GM23338 (cell line): ENCODE measurements around the gene UBASH3A. TPM values are rescaled to one million over a fixed set of nuclear protein-coding genes. Genes with fewer than 3 reads are reported as not detected.

Source experiments
- ATAC-seq: fragments of 200-7000 bp; cut with Tn5 transposase; 3 replicates; pipeline ENCODE4 v1.9.1; 2020
- DNase-seq: peaks from one replicate; pipeline ENCODE4 v3.0.0-alpha.2; 2015; ENCODE audit warnings: low spot score
- H2AFZ ChIP-seq: fragments of 200-600 bp; sonication (generic); 2 replicates; pipeline ENCODE4 v1.8.0; 2016; ENCODE audit warnings: antibody characterized with exemption, mild to moderate bottlenecking, moderate library complexity
- H3F3A ChIP-seq: fragments of 200-600 bp; sonication (generic); replicated peaks from 2 replicates; pipeline ENCODE4 v1.8.0; 2017; ENCODE audit warnings: antibody characterized with exemption, mixed run types, low read depth
- H3K27ac ChIP-seq: fragments of 200-600 bp; sonication (generic); 2 replicates; pipeline ENCODE4 v1.6.1; 2016; ENCODE audit warnings: low read depth
- H3K27me3 ChIP-seq: fragments of 200-600 bp; sonication (generic); 2 replicates; pipeline ENCODE4 v1.8.0; 2016; ENCODE audit warnings: mild to moderate bottlenecking, mixed run types, moderate library complexity; ENCODE audit not compliant: insufficient read depth
- H3K36me3 ChIP-seq: fragments of 200-600 bp; sonication (generic); 2 replicates; pipeline ENCODE4 v1.8.0; 2016; ENCODE audit warnings: mild to moderate bottlenecking; ENCODE audit not compliant: insufficient read depth
- H3K4me1 ChIP-seq: fragments of 200-600 bp; sonication (generic); 2 replicates; pipeline ENCODE4 v1.8.0; 2016; ENCODE audit warnings: mild to moderate bottlenecking, moderate library complexity; ENCODE audit not compliant: insufficient read depth
- H3K4me2 ChIP-seq: fragments of 200-600 bp; sonication (generic); 2 replicates; pipeline ENCODE4 v1.7.1; 2017; ENCODE audit warnings: mixed run types
- H3K4me3 ChIP-seq: fragments of 200-600 bp; sonication (generic); 2 replicates; pipeline ENCODE4 v1.6.1; 2016; ENCODE audit warnings: mixed run types
- H3K79me2 ChIP-seq: fragments of 200-600 bp; sonication (generic); replicated peaks from 2 replicates; pipeline ENCODE4 v1.8.0; 2017; ENCODE audit warnings: mild to moderate bottlenecking; ENCODE audit not compliant: insufficient read depth
- H3K9me2 ChIP-seq: fragments of 200-600 bp; sonication (generic); 2 replicates; pipeline ENCODE4 v1.8.0; 2017; ENCODE audit not compliant: insufficient read depth
- H4K20me1 ChIP-seq: fragments of 200-600 bp; sonication (generic); replicated peaks from 2 replicates; pipeline ENCODE4 v1.8.0; 2017; ENCODE audit warnings: mild to moderate bottlenecking; ENCODE audit not compliant: insufficient read depth
- H3K27ac Mint-ChIP-seq: 2 replicates; pipeline ENCODE4 v1.8.0; 2020; ENCODE audit warnings: inconsistent platforms, mild to moderate bottlenecking, moderate library complexity, mixed read lengths
- H3K27me3 Mint-ChIP-seq: 3 replicates; pipeline ENCODE4 v1.8.0; 2022; ENCODE audit warnings: low read depth, mild to moderate bottlenecking, moderate library complexity, mixed read lengths, inconsistent platforms; ENCODE audit not compliant: insufficient read depth, poor library complexity
- H3K36me3 Mint-ChIP-seq: 3 replicates; pipeline ENCODE4 v1.8.0; 2021; ENCODE audit warnings: low read depth, mild to moderate bottlenecking, inconsistent platforms, moderate library complexity, mixed read lengths
- H3K4me1 Mint-ChIP-seq: 3 replicates; pipeline ENCODE4 v1.8.0; 2020; ENCODE audit warnings: mild to moderate bottlenecking, inconsistent platforms, mixed read lengths
- H3K4me3 Mint-ChIP-seq: 3 replicates; pipeline ENCODE4 v1.8.0; 2021; ENCODE audit warnings: moderate library complexity, mild to moderate bottlenecking, inconsistent platforms, mixed read lengths
- H3K9me3 Mint-ChIP-seq: 3 replicates; pipeline ENCODE4 v1.8.0; 2020; ENCODE audit warnings: moderate library complexity, mild to moderate bottlenecking, inconsistent platforms, mixed read lengths
- EZH2 ChIP-seq: fragments of 200-600 bp; sonication (generic); IDR thresholded peaks from one replicate; pipeline ENCODE4 v1.8.0; 2017; ENCODE audit warnings: antibody characterized with exemption, mild to moderate bottlenecking, low read depth; ENCODE audit not compliant: unreplicated experiment
- NANOG ChIP-seq: IDR thresholded peaks from 2 replicates; pipeline ENCODE4 v1.6.1; 2016; ENCODE audit warnings: antibody characterized with exemption, borderline replicate concordance
- ZNF331 ChIP-seq: fragments of 250-450 bp; sonication (Bioruptor Pico); IDR thresholded peaks from 2 replicates; pipeline ENCODE4 v1.5.0; 2020; ENCODE audit warnings: low read depth, mild to moderate bottlenecking, moderate library complexity
- polyA plus RNA-seq: library from polyadenylated mRNA; unstranded; fragments of >200 nt; fragmentation: Nextera tagmentation; extraction: Ambion mirVana; gene quantifications from 2 replicates; pipeline ENCODE4 v1.2.1, GENCODE V29; 2016
- total RNA-seq: library from RNA; depleted of rRNA; stranded (reverse); fragments of >200 nt; shearing (Covaris generic); gene quantifications from 2 replicates; pipeline ENCODE4 v1.2.3, GENCODE V29; 2014
- TF ChIP-seq, protein P1 (sequence below): fragments of 250-450 bp; sonication (Bioruptor Pico); IDR thresholded peaks from 2 replicates; pipeline ENCODE4 v1.5.0; 2020; ENCODE audit warnings: mild to moderate bottlenecking, moderate library complexity
- TF ChIP-seq, protein P2 (sequence below): IDR thresholded peaks from one replicate; pipeline ENCODE4 v1.6.1; 2018; ENCODE audit warnings: antibody characterized with exemption; ENCODE audit not compliant: unreplicated experiment

Gene UBASH3A
- total and polyA plus RNA-seq, 2 experiments from 2014 or later = not detected

DNA sequence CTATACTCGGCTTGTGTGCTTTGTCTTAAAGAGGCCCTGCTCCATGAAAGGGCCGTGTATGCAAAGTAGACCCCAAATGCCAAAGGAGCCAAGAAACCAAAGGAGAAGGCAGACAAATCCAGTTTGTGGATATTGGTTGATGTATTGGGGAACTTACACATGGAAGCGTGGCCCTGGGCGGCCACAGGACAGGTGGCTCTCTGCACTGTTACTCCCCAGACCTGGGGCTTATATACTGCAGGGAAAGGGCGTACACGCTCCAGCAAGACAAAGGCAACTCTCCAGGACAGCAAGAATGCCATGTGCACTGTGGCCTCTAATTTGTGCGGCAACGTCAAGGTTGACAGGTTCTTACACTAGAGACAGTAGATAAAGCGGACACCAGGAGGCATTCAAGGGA is 67.5 kb downstream of the UBASH3A start (continued):
- TF ChIP-seq, protein P1, sequence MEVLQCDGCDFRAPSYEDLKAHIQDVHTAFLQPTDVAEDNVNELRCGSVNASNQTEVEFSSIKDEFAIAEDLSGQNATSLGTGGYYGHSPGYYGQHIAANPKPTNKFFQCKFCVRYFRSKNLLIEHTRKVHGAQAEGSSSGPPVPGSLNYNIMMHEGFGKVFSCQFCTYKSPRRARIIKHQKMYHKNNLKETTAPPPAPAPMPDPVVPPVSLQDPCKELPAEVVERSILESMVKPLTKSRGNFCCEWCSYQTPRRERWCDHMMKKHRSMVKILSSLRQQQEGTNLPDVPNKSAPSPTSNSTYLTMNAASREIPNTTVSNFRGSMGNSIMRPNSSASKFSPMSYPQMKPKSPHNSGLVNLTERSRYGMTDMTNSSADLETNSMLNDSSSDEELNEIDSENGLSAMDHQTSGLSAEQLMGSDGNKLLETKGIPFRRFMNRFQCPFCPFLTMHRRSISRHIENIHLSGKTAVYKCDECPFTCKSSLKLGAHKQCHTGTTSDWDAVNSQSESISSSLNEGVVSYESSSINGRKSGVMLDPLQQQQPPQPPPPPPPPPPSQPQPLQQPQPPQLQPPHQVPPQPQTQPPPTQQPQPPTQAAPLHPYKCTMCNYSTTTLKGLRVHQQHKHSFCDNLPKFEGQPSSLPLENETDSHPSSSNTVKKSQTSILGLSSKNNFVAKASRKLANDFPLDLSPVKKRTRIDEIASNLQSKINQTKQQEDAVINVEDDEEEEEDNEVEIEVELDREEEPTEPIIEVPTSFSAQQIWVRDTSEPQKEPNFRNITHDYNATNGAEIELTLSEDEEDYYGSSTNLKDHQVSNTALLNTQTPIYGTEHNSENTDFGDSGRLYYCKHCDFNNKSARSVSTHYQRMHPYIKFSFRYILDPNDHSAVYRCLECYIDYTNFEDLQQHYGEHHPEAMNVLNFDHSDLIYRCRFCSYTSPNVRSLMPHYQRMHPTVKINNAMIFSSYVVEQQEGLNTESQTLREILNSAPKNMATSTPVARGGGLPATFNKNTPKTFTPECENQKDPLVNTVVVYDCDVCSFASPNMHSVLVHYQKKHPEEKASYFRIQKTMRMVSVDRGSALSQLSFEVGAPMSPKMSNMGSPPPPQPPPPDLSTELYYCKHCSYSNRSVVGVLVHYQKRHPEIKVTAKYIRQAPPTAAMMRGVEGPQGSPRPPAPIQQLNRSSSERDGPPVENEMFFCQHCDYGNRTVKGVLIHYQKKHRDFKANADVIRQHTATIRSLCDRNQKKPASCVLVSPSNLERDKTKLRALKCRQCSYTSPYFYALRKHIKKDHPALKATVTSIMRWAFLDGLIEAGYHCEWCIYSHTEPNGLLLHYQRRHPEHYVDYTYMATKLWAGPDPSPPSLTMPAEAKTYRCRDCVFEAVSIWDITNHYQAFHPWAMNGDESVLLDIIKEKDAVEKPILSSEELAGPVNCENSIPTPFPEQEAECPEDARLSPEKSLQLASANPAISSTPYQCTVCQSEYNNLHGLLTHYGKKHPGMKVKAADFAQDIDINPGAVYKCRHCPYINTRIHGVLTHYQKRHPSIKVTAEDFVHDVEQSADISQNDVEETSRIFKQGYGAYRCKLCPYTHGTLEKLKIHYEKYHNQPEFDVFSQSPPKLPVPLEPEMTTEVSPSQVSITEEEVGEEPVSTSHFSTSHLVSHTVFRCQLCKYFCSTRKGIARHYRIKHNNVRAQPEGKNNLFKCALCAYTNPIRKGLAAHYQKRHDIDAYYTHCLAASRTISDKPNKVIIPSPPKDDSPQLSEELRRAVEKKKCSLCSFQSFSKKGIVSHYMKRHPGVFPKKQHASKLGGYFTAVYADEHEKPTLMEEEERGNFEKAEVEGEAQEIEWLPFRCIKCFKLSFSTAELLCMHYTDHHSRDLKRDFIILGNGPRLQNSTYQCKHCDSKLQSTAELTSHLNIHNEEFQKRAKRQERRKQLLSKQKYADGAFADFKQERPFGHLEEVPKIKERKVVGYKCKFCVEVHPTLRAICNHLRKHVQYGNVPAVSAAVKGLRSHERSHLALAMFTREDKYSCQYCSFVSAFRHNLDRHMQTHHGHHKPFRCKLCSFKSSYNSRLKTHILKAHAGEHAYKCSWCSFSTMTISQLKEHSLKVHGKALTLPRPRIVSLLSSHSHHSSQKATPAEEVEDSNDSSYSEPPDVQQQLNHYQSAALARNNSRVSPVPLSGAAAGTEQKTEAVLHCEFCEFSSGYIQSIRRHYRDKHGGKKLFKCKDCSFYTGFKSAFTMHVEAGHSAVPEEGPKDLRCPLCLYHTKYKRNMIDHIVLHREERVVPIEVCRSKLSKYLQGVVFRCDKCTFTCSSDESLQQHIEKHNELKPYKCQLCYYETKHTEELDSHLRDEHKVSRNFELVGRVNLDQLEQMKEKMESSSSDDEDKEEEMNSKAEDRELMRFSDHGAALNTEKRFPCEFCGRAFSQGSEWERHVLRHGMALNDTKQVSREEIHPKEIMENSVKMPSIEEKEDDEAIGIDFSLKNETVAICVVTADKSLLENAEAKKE = no peak
- TF ChIP-seq NANOG = no peak

DNA sequence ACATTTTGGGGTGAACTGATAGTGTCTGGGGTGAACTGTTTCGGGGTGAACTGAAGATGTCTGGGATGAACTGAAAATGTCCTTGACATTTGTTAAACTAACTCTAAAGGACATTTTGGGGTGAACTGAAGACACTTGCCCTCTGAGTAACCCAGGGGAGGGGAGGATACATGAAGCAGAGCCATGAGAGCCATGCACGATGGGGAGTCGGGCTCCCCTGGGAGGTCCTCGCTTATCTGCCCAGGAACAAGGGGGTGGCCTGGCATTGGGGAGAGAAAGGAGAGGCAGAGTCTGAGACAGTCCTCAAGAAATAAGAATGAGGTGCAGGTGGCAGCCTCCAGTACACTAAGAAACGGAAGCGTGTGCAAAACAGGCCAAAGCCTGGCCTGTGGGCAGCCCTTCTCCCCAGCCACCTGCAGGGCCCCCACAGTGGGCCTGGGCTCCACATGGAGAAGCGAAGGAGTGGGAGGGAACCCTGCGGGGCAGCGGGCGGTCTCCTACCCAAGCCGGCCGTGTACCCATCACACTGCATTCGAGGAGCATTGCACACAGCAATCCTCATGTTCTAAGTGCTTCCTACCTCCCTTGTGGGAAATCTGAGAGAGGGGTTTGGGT is 68.1 kb downstream of the UBASH3A start:
- no peaks in the 10 kb centered on the region for H3K9me2 ChIP-seq
- Mint-ChIP-seq H3K9me3 (no peaks in the 10 kb centered on the region), H3K27me3 (peaks cover 6% of the 10 kb centered on the region), H3K36me3 (no peaks in the 10 kb centered on the region), H3K4me1 (peaks cover 26% of the 10 kb centered on the region), H3K4me3 (no peak overlapping the region), H3K27ac (no peak overlapping the region)
- no peaks in the 10 kb centered on the region for H3K27me3 ChIP-seq
- DNase-seq (no peak), ATAC-seq (no peak)
- H3K27ac ChIP-seq = no peak overlapping the region
- H3K4me3 ChIP-seq = no peak overlapping the region
- H3K4me2 ChIP-seq = no peak overlapping the region
- no peak overlapping the region for H2AFZ ChIP-seq
- H3K4me1 ChIP-seq = peaks cover 7% of the 10 kb centered on the region
- H4K20me1 ChIP-seq = no peaks in the 10 kb centered on the region
- no peaks in the 10 kb centered on the region for H3F3A ChIP-seq
- no peaks in the 10 kb centered on the region for H3K79me2 ChIP-seq
- H3K36me3 ChIP-seq = no peaks in the 10 kb centered on the region
- TF ChIP-seq EZH2 (no peak), ZNF331 (no peak)
- TF ChIP-seq, protein P1 = no peak
- TF ChIP-seq, protein P2, sequence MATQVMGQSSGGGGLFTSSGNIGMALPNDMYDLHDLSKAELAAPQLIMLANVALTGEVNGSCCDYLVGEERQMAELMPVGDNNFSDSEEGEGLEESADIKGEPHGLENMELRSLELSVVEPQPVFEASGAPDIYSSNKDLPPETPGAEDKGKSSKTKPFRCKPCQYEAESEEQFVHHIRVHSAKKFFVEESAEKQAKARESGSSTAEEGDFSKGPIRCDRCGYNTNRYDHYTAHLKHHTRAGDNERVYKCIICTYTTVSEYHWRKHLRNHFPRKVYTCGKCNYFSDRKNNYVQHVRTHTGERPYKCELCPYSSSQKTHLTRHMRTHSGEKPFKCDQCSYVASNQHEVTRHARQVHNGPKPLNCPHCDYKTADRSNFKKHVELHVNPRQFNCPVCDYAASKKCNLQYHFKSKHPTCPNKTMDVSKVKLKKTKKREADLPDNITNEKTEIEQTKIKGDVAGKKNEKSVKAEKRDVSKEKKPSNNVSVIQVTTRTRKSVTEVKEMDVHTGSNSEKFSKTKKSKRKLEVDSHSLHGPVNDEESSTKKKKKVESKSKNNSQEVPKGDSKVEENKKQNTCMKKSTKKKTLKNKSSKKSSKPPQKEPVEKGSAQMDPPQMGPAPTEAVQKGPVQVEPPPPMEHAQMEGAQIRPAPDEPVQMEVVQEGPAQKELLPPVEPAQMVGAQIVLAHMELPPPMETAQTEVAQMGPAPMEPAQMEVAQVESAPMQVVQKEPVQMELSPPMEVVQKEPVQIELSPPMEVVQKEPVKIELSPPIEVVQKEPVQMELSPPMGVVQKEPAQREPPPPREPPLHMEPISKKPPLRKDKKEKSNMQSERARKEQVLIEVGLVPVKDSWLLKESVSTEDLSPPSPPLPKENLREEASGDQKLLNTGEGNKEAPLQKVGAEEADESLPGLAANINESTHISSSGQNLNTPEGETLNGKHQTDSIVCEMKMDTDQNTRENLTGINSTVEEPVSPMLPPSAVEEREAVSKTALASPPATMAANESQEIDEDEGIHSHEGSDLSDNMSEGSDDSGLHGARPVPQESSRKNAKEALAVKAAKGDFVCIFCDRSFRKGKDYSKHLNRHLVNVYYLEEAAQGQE = no peak
